ENCODE measurements around the gene DNAJC17.
A peak's percentile ranks its signal among the peaks of the same experiment; 100 is the strongest.

The DNAJC17 gene

DNA sequence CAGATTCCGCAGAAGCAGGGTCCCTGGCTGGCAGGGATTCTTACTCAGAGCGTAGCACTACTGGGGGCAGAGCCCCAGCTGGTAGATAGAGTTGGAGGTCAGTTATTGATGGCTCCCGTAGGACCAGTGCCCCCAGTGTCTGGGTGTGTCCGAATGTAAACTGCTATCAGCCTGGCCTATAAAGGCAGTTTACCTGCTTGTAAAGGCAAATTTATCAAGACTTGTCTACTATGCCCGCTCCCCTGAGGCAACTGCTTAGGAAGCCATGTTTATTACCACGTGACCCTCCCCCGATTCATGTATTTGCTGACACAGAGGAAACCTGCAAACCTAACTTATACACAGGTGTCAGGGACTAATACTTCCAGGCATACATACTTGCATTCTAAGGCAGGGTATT is 21.8 kb upstream of the DNAJC17 start:
- no peak for DNase-seq

DNA sequence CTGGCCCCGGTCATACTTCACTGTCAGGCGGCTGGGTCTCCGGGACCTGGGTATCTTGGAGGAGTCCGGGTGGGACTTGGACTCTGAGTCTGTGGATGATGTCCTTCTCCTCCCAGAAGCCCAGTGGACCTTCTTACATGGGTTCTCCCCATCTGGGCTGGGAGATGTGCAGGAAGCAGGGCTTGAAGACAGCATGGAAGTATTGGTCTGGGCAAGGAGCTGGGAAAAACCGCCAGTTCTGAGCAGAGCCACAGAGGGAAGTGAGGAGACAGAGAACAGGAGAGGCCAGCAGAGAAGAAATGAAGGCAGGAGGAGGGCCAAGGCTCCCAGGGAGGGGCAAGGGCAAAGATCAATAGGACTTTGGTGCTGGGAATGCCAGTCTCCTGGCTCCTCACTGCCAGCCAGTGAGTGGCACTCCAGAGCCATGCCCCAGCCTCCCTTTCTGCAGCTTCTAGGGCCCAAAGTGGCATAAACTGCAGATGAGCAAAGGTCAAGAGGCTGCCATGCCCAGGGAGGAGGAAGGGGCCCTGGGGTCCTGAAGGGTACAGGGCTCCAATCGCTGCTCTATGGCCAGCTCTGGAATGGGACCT is 21.3 kb upstream of the DNAJC17 start, which contains the start of gene PPP1R14D:
PPP1R14D (minus strand) TSS at position 262 of the 590 bp plus-strand sequence; CDS start at position 195, 67 bp downstream.
- DNase-seq: no peak

DNA sequence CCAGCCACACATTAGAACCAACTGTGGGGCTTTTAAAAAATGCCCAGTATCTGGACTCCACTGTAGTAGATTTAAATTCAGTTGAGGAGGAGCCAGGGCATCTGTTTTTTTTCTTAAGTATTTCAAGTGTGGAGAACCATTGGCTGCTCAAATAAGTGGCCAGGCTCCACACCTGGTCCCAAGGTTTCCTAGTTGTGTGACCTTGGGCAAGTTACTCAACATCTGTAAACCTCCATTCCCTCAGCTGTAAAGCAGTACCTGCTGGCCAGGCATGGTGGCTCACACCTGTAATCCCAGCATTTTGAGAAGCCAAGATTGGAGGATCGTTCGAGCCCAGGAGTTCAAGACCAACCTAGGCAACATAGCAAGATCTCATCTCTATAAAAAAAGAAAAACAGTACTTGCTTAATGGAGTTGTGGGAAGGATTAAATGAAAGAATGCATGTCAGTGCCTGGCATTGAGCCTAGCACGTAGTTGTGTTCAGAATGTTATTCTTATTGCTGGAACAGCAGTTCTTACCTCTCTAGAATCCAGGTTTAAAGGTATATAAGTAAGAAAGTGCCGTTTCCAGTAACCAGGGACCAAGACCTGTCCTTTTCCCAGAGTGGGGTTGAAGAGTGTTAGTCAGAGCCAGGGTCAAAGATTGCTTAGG is 19.3 kb upstream of the DNAJC17 start:
- DNase-seq: no peak

DNA sequence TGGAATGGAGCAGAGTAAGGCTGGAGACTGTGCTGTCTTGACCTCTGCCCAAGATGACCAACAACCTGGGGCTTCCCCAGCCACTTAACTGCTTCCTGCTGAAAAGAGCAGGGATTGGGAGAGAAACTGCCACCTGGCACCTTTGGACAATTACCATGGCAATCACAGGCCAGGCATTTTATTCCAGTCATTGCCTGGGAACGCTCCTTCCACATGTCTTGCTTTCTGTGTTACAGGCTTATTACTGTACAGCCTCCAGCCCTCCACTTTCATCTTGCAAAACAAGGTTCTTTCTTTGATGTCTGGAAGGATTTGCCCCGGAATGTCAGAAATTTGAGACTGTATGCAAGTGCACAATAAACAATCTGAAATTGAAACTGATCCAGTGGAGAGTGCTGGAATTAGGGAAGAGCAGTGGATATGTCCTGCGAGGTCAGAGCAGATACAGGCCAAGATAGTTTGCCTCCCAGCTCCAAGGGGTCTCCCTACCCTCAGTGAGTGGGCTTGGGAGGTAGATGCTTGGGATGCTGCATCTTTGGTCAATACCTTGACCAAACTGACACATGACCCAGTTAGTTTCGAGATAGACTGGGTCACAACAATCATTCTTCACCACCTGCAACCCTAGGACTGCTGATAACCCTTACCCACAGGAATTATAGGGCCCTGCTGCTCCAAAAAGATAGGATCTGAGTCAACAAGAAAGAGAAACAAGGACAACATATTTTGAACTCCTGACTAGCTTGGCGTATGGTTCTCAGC is 18.6 kb upstream of the DNAJC17 start:
- DNase-seq: no peak

DNA sequence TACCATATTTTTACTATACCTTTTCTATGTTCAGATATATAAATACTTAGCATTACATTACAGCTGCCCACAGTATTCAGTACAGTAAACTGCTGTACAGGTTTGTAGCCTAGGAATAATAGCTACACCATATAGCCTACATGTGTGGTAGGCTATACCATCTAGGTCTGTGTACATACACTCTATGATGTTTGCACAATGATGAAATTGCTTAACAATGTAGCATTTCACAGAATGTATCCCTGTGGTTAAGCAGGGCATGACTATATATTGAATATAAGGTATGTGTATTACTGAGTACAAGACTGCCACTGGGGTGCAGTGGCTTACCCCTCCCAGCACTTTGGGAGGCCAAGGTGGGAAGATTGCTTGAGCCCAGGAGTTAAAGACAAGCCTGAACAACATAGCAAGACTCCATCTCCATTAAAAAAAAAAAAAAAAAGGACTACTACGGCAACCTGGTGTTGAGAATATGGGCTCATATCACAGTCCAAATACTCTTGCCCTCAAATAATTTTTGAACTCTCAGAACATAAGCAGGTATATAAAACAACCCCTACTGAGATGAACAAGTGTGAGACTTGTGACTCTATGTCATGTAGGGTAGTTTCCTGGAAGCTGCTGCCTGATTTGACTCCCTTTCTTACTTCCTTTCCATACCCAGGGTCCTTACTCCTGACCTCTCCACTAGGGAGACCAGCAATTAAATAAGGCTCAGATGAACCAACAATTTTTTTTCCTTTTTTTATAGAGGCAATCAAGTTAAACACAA is 16.5 kb upstream of the DNAJC17 start:
- DNase-seq: no peak

DNA sequence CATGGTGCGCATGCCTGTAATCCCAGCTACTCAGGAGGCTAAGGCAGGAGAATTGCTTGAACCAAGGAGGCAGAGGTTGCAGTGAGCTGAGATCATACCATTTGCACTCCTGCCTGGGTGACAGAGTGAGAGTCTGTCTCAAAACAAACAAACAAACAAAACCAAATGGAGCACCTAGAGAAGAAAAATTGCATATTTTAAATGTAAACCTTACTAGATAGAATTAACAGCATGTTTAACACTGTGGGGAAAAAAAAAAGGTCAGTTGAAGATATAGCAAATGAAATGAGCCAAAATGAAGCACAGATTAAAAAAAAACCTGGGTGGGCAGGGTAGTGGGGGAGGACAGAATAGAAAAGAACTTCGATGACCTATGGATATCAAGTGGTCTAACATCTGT is 13.9 kb upstream of the DNAJC17 start:
- DNase-seq: no peak

DNA sequence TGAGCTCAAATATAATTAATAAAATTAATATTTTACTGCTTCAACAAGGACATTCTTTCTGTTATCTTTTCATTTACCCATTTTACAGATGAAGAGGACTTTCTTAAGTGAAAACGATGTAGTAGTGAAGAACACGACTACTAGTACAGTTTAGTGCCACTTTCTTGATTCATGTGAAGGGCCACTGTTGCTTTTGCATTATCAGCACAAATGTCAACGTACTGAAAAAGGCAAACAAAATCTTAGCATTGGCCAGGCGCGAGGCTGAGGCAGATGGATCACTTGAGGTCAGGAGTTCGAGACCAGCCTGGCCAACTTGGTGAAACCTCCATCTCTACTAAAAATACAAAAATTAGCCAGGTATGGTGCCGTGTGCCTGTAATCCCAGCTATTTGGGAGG is 11.8 kb upstream of the DNAJC17 start:
- DNase-seq: no peak

DNA sequence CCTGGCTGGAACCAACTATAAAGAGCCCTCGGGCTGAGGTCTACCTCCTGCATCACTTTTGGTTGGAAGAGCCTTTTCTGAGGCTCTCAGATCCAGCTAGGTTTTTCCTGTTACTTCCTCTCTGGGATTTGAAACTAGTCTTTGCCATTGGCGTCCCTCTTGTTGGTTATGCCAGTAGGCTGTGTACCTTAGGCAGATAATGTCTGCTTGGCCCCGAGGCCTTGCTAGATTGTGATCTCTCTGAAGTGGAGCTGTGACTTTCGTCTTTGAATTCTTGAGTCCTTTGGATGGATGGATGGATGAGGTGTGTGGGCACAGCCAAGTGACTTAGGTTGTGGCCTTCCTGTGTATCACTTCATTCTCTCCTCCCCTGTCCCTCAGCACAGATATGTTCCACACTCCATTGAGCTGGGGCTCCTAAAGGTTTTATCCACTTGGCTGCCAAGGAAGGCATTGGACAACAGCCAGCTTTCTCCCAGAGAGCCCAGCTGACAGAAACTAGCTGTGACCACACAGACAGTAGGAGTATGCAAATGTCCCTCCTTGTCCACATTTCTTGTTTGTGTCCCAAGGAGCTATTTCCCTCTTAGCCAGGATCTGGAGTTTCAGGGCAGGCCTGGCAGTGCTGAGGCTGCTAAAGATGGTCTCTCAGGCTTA is 7.9 kb upstream of the DNAJC17 start:
- no peak for DNase-seq

DNA sequence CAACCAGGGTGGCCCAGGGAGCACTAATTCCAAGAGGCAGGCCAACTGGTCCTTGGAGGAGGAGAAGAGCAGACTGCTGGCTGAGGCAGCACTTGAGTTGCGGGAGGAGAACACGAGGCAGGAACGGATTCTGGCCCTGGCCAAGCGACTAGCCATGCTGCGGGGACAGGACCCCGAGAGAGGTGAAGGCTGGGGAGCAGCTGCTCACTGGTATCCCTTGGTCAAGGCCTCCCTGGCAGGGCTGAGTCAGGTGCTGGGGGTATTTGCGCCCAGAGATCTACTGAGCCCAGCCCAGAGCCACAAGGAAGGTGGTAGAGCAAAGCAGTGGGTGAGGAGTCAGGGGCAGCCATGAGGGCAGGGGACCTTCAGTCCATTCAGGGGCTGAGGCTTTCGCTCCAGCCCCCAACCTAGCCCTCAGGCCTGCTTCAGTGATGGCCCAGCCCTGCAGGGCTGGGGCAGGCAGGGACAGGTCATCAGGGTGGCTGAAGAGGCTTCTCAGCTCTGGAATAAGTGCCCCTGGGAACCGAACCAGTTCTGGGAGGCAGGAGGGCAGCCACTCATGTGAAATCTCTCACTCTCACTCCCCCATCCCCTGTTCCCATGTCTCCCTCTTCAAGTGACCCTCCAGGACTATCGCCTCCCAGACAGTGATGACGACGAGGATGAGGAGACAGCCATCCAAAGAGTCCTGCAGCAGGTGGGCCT is 5.6 kb upstream of the DNAJC17 start:
- no peak for DNase-seq

DNA sequence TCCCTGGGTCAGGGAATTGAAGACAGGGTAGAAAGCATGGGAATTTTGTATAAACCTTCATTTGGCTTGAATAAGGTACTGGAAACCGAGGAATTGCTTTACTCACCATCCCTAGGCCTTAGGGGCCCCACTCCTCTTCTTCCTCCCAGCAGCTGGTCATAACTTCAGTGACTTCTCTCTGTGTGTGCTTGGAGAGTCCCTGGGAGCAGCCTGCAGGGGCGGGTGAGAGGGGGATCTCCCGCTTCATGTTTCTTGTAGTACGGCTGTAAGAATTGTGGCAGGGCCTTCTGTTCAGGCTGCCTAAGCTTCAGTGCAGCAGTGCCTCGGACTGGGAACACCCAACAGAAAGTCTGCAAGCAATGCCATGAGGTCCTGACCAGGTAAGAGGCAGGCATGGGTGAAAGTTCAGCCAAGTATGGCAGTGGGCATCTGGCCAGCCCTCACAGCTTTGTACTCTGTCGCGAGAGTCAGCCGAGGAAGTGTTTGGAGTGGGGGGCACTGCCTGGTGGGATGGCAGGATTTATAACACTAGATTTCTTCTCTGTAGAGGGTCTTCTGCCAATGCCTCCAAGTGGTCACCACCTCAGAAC is 1.7 kb upstream of the DNAJC17 start:
- no peak for DNase-seq

DNA sequence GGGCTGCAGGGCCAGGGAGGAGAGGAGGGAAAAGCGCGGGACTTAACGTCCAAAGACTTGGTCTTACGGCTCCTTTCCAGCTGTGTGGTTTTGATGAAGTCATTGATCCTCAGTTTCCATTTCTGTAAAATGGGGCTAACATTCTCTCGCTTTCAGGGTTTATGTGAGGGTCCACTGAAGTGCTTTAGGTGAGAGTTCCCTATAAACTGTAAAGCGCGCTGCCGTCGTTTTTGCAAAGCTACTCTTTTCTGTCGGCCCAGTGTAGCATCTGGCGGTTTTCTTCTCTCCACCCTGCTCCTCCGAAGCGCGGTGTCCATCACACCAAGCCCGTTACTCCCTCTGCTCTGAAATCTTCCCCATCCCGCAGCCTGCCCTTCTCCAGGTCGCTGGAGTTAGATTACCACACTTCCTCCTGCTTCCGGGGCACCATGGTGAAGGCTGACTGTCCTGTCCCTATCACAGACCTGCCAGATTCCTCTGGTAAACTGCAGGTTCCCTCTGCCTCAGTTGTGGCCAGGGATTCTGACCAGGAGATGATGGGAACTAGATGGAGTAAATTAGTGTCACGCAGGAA is 702 bp upstream of the DNAJC17 start:
- DNase-seq: no peak

DNA sequence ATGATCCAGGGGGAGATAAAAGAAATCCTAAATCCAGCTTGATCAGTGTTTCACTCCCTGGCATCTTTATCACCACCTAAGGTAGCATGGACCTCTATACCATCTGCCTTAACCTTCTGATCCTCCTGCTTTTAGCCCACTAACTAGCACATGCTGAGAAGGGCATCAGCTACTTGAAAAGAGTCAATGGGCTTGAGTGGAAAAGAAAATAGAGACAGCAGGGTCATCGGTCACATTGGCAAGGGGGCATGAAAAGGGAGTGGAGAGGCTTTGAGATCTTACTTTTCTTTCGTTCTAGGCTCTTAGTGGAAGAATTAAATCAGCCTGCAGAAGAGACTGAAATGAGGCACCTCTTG is 623 bp downstream of the DNAJC17 start:
- no peak for DNase-seq

DNA sequence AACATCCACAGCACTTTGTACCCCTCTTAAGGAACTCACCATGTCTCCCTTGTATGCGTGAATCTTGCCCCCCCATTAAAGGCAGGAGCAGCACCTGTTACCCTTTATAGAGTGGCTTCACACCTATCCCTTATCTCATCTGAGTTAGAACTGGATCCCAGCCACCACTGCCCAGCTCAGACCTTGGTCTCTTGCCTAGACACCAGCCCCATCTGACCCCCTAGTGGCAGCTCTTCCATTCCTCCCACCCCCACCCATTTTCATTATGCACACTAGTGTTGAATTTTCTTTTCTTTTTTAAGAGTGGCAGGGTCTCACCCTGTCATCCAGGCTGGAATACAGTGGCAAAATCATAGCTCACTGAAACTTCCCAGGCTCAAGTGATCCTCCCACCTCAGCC is 3.6 kb downstream of the DNAJC17 start:
- DNase-seq: no peak

DNA sequence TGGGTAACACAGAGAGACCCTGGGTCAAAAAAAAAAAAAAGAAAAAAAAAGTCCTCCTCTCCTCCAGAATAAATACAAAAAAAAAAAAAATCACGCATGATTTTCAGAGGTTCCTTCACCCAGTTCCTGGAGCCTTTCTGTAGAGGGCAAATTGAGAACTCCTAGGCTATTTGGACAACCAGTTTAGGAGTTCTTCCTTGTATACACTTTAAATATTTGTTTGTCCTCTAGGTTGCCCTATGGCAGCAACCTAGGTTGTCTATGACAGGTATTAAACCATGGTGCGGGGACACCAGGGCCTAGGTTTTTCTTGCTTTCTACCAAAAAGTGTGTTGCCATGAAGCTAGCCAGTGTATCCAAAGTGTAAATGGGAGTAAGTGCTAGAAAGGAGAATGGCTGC is 4.2 kb downstream of the DNAJC17 start:
- DNase-seq: no peak

DNA sequence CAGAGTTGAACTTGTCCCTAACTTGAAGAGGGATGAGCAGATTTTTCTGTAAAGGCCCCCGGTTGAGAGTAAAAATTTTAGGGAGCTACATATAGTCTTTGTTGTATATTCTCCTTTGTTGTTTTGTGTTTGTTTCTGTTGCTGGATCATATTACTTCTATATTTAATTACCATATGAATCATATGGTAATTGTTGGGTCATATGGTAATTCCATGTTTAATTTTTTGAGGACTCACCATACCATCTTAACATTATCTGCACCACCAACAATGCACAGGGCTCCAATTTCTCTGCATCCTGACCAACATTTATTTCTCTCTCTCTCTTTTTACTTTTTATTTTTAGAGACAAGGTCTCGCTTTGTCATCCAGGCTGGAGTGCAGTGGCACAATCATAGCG is 7.8 kb downstream of the DNAJC17 start:
- DNase-seq: no peak

DNA sequence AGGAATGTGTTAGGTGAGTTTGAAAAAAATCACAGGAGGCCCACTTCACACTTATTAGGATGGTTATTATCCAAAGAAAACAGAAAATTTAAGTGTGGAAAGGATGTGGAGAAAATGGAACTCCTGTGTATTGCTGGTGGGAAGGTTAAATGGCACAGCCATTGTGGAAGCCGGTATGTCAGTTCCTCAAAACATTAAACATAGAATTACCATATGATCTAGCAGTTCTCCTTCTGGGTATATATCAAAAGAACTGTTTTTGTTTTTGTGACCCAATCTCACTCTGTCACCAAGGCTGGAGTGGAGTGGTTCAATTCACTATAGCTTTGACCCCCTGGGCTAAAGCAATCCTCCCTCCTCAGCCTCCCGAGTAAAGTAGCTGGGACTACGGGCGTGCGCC is 10.8 kb downstream of the DNAJC17 start:
- no peak for DNase-seq

DNA sequence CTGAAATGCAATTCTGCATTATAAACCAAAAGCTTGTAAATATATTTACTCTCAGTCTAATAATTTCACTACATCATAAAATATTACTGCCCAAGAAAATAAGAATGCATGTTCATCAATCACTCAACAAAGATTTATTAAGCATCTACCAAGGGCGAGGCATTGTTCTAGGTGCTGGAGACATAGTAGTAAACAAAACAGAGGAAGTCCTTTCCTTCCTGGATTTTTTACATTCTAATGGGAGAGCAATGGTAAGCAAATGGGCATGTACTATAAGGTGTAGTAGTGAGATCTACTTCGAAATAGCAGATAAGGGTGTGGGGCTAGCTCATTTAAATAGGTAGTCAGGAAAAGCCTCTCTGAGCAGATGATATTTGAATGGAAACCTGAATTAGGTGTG is 11.2 kb downstream of the DNAJC17 start:
- no peak for DNase-seq

DNA sequence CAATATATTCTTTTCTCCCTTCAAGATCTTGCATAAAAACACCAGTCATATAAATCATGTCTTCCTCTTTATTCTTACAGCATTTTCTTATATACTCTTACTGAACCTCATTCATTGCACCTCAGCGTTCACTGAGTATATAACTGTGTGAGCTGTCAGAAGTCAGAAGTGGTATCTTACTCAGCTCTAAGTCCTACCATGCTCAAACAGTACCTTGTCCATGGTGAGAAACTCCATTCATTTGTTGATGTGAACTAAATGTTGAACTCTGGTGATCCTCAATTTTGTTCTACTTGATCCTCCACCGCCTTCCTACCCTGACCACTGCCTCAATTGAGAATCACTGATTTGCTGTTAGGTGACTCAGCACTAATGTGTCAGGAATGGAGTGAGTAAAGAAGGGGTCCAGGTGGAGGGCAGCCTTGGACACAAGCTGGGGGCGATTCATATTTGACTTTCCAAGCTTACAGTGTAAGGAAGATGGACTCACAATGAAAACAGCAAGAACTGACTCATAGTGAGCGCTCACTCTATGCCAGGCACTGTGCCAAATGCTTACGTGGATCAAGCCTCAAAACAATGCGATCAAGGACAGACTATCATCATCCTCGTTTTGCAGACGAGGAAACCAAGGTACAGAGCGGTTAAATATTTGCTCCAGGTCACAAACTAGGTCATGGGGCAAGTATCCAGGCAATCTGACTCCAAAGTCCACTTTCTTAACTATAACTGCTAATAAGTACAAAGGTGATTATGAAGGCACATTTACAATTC is 13.9 kb downstream of the DNAJC17 start:
- peak; percentile 33 for DNase-seq

DNA sequence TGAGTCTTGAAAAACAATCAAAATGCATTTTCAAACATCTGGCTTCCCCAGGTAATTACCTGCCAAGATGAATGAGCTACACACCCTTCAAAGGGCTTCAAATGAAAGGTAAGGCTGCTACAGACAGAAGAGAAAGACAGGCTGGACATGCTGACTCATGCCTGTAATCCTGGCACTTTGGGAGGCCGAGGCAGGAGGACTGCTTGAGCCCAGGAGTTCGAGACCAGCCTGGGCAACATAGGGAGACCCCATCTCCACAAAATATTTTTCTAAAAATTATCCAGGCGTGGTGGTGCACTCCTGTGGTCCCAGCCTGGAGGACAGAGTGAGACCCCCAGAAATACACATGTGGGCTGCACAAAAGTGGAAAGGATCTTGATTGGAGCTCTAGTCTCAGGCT is 14.9 kb downstream of the DNAJC17 start:
- DNase-seq: no peak

DNA sequence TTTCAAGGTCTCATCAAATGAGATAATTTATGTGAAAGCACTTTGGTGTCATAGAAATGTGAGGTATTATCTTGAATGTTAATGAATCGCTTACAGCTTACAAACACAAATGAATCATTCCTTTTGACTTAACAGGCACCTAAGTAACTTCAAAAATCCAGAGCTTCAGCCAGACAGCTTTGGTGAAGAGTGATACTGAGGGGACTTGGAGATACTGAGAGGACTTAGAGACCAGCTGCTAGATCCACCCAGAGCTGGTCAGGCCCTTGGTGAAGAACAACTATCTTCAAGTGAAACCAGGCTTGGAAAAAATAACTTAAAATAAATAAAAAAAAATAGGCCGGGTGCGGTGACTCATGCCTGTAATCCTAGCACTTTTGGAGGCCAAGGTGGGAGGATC is 16.6 kb downstream of the DNAJC17 start:
- no peak for DNase-seq

DNA sequence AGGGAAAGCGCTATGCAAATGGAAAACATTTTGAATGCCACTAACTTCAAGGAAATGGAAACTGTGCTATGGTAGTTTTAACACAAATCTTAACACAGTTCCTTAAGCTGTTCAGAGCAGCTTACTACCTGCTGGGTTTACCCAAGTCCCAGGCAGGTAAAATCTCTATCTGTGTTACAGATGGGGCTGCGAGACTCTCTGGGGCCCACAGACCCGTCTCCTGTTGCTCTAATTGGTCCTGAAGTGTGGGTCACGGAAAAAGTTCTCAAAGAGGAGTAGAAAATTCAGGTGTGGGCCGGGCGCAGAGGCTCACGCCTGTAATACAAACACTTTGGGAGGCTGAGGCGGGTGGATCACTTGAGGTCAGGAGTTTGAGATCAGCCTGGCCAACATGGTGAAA is 17.3 kb downstream of the DNAJC17 start:
- DNase-seq: no peak

Measured in NCI-H2029 (cell line).